GM19351 (cell line): Measurements from ENCODE around the gene SH3TC2.
A peak's percentile ranks its signal among the peaks of the same experiment; 100 is the strongest.

ENCODE experiments used
- ATAC-seq: cut with Tn5 transposase; IDR thresholded peaks from one replicate; pipeline ENCODE4 v1.9.1; 2021; ENCODE audit warnings: mild to moderate bottlenecking, moderate library complexity; ENCODE audit not compliant: unreplicated experiment

The SH3TC2 gene

DNA sequence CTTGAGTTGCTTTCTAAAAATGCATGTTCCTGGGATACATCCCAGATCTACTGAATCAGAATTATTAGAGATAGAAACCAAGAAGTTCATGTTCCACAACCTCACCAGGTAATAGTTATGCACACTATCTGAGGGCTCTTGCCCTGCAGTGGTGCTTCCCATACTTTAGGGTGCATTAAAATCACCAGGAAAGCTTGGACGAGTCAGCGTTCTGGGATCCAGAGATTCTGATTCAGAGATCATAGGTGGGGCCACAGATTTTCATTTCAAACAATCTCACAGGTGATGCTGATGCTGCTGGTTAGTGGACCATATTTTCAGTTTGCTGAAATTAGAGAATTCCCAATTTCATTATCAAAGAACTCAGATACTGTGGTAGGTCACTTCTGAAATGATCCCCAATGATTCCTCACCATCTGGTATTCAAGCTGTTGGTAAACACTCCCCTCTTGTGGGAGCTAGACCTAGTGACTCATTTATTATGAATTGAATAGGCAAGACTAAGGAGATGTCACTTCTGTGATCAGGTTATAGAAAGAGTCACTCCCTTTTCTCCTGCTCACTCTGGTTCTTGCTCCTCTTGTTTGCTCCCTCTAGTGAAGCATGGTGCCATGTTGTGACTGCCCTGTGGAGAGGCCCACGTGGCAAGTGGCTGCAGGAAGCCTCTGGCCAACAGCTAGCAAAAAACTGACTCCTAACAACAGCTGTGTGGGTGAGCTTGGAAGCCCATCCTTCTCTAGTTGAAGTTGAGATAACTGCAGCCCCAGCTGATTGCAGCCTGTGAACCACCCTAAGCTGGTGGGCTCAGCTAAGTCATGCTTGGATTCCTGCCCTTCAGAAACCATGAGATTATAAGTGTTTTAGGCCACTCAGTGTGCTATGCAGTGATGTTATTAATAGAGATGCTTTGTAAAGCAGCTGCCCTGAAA is 59.8 kb downstream of the SH3TC2 start:
- ATAC-seq: no peak

DNA sequence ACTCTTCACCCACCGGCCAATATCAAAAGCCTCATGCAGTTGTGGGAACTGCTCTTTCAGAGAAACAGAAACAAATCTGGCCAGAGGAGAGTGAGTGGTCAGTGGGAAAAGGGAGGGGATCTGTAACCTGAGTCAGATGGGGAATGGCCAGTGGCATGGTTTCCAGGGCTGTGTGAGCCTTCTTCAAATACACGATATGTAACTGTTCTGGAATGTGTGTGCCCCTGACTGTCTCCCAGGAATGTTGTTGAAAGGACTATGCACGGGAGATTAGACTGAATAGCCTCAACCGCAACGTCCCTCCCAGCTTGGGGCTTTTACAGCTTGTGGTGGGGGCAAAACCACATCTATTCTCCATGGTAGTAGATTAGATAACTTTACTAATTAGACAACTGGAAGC is 60.8 kb downstream of the SH3TC2 start:
- no peak for ATAC-seq

DNA sequence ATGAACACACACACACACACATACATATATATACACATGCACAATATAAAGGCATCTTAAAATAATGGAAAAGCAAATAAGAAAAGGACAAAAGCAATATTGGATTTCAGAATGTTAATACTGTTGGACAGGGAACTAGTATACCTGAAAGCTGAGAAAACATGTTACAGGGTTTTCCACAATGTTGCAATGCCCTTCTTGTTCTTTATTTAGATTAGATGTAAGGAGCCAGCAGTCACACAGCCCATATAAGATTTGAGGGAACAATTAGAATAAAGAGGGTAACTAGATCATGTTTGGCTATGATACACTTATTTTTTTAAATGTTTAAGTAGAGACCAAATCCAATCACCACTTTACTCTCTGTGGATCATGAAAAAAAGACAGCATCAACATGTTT is 61.7 kb downstream of the SH3TC2 start:
- ATAC-seq: no peak

DNA sequence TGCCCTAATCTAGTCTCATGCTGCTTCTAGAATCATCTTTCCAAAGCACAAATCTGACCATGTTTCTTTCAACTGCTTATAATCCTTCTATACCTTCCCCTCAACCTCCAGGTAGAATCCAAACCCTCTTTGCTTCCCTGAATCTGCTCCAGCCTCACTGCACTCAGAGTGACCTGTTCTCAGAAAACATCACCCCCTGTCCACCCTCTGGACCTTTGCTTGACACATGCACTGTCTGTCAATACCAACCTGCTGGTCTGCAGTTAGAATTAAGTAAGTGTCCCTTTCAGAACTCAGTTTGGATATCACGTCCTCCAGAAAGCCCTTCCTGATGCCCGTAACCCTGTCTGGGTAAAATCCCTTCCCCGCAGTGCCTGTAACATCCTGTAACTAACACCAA is 63.1 kb downstream of the SH3TC2 start:
- ATAC-seq: no peak

DNA sequence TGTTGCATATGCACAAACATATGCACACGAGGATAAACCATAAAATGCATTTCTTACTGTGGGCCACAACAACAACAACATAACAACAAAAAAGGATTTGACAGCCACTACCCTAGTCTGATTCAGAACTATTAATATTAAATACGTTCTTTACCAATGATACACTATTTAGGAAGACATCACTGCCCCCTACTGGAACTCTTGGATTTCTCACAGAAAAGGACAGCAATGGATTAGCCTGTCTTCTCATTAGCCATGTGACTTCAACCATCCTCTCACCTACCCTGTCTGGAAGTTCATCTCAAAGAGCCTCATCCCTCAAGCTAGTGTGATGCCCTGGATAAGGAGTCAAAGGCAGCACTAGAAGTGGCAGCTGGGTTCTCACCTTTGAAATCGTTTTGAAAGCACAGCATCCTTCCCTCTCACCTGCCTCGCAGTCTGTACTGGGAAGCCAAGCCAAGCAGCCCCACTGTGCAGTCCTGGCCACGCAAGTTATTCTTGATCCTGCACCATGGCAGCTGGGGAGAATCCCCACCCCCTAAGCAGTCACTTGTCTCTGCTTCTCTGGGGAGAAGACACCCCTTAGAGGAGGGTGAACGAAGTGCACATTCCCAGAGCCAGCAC is 64.6 kb downstream of the SH3TC2 start:
- ATAC-seq: peak; percentile 73

DNA sequence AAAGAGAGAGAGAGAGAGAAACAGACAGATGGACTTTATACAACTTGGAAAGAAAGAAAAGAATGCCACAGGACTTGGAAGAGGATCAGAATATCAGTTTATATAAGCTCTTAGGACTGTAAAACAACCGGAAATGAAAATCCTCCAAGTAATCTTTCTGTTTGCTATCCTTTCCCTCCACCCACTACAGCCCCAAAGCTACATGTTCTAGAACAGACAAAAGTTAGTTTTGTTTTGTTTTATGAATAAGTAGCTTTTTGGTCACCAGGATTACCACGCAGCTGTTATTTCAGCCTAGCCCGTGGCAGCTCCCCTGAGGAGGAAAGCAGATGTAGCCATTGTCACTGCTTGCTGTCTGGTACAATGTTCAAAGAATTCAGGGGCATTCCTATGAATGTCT is 66.6 kb downstream of the SH3TC2 start:
- ATAC-seq: no peak

DNA sequence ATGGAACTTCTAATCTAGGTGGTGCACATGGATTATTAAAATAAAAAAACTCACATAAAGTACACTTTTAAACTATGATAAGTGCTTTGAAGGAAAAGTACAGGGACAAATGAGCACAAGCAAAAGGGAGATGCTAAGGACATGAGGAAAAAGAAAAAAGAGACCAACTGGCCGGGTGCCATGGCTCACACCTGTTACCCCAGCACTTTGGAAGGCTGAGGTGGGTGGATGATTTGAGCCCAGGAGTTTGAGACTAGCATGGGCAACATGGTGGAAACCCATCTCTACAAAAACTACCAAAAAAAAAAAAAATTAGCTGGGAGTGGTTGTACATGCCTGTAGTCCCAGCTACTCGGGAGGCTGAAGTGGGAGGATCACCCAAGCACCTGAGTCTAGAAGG is 67.1 kb downstream of the SH3TC2 start:
- no peak for ATAC-seq

DNA sequence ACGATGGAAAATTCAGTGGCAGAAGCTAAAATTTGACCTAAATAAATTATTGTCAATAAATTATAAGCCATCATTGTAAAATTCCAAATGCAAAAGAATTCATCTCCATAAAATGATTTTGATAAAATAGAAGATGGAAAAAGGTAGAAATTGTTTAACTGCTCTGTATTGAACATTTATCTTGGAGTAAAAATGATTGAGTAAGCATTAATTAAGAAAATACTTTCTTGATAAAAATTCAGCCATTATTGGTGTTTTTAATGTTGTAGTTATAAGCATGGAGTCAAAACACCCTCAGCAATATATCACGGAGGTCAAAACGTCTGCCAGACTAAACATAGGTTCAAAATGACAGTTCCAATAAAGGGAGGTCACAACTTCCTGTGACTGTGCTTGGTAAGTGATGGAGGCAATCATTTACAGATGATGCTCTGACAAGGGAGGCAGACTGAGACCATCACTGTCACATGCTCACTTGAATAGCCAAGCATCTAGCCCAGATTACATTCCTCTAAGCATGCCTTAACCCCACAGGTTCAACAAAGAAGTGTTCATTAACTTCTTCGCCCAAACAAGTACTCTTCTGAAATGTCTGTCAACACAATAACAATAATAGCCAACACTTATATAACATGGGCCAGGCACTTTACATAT is 69.5 kb downstream of the SH3TC2 start:
- ATAC-seq: no peak

DNA sequence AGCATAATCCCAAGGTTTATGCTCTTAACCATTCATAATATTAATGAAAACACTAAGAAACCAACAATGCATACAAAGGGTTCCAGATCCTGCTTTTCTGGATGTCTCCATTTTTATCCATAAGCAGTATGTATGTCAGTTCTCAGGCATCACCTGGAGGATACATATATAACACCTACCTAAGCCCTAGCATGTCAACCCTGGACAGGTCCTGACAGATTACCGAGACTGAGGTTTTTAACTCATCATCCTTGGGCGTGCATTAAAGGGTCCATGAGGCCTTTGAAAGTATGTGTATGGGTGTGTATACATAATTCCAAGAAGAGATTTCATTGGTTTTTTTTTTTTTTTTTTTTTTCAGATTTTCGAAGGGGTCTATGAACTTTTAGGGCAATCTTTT is 70.6 kb downstream of the SH3TC2 start:
- no peak for ATAC-seq

DNA sequence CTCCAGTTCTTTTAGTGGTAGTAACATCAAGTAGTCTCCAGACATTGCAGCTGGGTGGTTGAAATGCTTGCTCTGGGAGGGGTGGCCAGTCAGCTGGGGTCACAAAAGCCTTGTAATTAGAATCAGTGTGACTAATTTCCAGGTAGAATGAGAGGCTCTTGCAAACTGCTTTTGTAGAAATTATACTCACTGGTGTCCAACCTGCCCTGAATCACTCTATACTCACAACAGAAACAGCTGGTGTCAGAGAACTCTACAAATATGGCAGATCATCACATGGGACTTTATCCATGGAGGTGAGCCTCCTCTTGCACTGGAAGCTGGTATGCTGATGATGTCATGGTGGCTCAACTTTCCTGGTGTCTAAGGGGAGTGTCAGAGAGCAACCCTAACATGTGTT is 71.3 kb downstream of the SH3TC2 start:
- ATAC-seq: no peak

DNA sequence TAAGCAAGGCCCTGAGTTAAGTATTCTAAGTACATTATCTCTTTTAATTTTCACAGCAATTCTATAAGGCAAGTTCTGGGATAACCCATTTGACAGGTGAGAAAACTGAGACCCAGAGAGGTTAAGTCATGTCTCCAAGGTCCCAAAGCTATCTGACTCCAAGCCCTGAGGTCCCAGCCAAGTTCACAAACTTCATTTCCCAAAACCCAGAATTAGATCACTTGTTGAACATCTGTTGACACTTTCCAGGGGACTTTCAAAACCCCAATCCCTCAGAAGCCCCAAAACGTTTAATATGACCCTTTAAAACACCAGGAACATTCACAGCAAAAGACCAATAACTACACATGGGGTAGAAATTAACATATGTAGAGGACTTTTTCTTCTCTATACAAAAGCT is 72.0 kb downstream of the SH3TC2 start:
- ATAC-seq: no peak

DNA sequence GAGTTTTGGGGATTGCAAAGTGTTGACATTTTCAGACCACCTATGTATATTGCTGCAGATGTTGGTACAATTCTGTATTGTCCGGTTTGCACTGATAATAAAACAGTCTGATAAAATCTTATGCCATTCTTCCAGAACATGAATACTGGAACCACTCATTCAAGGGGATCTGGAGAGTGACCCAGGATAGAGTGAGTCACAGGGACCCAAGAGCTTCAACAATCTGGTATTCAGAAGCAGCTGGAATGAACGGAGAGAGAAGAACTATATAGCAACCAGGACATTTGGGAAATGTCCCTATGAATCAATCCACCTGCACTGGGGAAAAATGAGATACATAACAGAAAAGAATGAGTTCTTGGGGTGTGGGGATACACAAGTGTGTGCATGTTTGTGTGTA is 73.3 kb downstream of the SH3TC2 start:
- no peak for ATAC-seq

DNA sequence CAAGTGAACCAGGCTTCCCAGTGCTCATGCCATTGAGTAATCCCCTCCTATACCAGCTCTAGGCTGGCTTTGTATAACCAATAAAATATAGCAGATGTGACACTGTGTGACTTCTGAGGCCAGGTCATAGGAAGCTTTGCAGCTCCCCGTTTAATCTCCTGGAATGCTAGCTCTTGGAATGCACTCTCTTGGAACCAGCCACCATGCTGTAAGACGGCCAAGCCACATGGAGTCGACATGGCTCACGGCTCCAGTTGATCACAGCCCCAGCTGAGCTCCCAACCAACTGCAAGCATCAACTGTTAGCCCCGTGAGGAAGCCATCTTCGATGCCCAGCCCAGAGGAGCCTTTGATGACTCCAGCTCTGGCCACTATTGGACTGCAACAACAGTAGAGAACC is 74.5 kb downstream of the SH3TC2 start:
- no peak for ATAC-seq

DNA sequence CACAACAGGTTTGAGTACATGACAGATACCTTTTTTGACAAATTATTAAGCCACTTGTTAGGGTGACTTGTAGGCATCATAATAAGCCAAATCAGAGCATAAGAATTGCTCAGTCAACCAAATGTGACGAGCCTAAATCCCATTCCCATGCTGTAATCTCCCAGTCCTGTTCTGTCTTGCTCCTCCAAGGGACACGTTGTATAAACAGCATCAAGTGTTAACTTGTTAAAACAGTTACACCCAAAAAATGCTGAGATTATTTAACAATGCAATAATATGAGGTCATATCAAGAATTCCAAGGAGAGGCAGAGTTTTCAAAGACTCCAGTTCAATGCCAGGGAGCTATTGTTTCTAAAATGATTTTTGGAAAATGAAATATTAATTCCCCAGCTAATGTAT is 76.2 kb downstream of the SH3TC2 start:
- ATAC-seq: no peak

DNA sequence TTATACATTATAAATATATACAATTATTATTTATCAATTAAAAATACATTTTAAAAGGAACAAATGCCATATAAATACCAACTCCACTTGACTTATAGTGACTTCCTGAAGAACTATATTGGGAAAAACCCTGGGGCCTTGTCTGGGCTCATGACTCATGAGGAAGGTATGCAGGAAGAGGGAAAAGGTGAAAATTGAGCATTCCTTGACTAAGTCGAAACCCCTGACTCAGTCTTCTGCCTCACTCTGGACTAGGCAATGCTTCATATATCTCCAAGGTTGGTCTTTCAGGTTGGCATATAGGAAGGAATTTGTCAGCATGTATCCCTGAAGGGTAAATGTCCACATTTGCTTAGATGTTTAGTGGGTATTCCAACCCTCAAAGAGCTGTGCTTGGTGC is 78.5 kb downstream of the SH3TC2 start:
- ATAC-seq: no peak

DNA sequence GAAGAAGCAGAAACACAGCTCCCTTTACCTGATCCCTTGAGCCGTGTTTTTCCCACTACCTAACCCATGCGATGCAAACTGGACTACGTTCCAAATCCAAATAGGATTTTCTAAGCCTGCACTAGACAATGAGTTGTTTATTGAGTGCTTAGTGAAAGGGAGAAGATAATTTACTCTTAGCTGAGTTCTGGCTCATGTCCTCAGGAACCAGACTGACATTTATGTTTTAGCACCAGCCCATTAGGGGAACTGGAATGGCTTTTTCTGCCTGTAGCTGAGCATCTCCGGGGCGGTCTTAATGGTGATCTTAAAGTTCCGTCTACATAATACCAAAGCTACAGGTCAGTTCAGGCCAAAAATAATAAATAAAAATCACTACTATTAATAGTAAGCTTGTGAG is 81.5 kb downstream of the SH3TC2 start:
- ATAC-seq: no peak

DNA sequence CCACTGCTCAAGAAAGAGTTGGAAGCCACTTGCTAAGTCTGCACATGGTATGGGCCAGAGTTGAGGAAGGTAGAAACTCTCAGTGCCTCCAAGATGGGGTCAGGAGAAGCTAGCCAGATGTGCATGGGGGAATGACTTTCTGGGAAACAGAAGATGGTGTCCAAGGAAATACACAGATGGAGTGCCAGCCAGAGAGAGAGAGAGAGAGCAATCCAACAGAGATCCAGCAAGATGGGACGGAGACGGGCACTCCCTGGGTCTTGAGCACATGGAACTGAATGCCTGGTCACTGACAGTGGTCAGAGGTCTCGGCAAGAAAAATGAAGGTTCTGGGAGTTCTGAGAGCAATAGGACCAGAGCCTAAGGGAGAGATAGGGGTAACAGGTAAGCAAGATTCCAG is 82.1 kb downstream of the SH3TC2 start:
- ATAC-seq: no peak

DNA sequence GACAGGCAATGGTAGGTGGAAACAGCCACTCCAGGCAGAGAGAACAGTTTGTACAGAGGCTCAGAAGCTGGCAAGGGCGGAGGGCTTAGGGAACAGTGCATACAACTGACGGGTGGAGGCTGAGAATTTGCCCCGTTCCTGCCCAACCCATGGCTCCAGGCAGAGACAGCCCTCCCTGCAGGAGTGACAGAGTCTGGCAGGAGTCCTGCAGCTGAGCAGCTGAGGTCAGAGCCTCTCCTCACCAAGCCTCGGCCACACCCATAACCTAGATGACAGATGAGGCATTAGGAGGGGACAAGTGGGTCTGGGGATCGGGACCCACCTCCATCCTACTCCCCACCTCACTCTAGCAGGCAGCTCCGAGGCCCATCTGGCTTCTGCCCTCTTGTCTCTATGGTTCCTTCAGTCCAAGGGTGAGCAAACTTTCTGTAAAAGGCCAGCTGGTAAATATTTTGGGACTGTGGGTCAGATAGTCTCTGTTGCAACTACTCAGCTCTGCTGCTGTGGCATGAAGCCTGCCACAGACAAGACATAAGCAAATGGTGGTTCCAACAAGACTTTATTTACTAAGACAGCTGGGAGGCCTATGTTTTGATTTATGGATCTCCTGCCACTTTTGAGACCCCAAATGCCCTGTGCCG is 83.7 kb downstream of the SH3TC2 start:
- no peak for ATAC-seq

DNA sequence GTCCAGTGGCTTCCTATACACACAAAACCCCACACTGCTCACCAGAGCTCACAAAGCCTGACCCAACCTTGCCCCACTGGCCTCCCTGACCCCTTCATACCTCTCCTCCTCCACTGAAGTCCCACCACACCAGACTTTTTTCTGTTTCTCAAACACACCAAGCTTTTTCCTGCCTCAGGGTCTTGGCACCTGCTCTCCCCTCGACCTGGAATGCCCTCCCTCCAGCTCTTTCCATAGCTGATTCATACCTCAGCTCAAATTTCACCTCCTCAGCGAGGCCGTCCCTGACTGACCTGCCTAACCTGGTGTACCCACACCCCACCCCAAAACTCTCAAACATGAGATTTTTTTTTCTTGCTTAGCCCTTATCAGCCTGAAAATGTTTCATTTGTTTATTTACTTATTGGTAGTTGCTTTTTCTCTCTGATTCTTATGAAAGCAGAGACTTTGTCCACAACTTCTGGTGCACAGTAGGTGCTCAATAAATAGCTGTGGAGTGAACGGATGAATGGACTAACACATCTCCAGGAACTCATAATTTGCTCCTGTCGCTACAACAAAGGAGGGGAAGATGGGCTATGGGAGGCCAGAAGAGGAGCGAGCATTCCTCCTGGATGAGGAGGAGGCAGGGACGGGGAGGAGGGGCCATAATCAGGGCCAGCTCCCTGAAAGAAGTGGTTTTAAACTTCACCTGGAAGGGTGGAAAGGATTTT is 84.3 kb downstream of the SH3TC2 start:
- ATAC-seq: no peak

DNA sequence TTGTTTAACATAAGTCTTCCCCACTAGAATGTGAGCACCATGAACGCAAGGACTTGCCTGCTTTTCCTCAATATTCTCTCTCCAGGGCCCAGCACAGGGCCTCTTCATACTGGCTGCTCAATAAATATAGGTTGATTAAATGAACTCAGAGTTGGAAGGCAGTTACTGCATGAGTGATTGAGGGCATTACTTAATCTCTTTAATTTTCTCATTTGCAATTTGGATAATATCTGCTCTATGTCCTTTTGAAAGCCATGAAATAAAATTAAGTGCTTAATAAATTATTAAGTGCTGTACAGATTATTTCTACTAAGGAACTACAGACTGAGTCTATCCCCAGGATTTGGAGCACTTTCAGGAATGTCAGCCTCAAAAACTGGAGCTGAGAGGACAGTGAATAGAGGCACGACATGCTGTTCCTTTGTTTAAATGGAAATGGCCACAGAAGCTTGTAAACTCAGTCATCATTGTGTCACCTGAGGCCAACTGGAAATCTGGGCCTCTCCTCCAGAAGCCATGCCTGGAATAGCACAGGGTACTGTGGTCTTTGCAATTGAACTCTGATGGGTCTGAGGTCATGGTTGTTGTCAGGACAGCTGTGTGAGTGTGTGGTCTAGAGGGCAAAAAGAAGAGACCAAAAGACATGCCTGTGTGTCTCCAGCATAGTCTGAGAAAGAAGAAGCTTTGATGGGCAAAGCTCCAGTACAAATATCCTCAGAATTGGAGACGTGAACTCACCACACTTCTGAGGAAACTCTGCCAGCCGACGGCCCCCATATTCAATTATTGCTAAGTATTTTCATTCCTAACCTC is 86.1 kb downstream of the SH3TC2 start:
- ATAC-seq: no peak
